ENCODE data around the gene INPPL1. TPM values are rescaled to one million over a fixed set of nuclear protein-coding genes. Genes with fewer than 3 reads are reported as not detected.

The INPPL1 gene
- total RNA-seq, 3 donors from 2014 or later = 122 to 205 (median 151) TPM

- H3K9me3 ChIP-seq = no peaks in the 10 kb centered on the region
- intact Hi-C loops (cut with DNase I, micrococcal nuclease) = no loop called here
- DNase-seq = no peak
- H3K4me1 ChIP-seq (ENCODE audit: low read depth) = no peaks in the 10 kb centered on the region
- no peaks in the 10 kb centered on the region for H3K36me3 ChIP-seq (ENCODE audit: low read depth)
- TF ChIP-seq, protein P1, sequence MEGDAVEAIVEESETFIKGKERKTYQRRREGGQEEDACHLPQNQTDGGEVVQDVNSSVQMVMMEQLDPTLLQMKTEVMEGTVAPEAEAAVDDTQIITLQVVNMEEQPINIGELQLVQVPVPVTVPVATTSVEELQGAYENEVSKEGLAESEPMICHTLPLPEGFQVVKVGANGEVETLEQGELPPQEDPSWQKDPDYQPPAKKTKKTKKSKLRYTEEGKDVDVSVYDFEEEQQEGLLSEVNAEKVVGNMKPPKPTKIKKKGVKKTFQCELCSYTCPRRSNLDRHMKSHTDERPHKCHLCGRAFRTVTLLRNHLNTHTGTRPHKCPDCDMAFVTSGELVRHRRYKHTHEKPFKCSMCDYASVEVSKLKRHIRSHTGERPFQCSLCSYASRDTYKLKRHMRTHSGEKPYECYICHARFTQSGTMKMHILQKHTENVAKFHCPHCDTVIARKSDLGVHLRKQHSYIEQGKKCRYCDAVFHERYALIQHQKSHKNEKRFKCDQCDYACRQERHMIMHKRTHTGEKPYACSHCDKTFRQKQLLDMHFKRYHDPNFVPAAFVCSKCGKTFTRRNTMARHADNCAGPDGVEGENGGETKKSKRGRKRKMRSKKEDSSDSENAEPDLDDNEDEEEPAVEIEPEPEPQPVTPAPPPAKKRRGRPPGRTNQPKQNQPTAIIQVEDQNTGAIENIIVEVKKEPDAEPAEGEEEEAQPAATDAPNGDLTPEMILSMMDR (IDR thresholded peaks at IDR 0.05) = no peak
- H3K4me3 ChIP-seq = no peak overlapping the region
- no peak for ATAC-seq
Observed at GRCh38 chr11:72271980-72272379, 47.4 kb downstream of the INPPL1 start.

GRCh38 chr11:72274435-72274834 lies 49.9 kb downstream of the INPPL1 start:
- intact Hi-C loops (cut with DNase I, micrococcal nuclease) = no loop called here
- DNase-seq (no peak), ATAC-seq (no peak)
- no peaks in the 10 kb centered on the region for H3K4me1 ChIP-seq (ENCODE audit: low read depth)
- H3K36me3 ChIP-seq (ENCODE audit: low read depth) = no peaks in the 10 kb centered on the region
- H3K9me3 ChIP-seq = no peaks in the 10 kb centered on the region
- TF ChIP-seq, protein P1 (IDR thresholded peaks at IDR 0.05) = no peak
- no peak overlapping the region for H3K4me3 ChIP-seq

DNA sequence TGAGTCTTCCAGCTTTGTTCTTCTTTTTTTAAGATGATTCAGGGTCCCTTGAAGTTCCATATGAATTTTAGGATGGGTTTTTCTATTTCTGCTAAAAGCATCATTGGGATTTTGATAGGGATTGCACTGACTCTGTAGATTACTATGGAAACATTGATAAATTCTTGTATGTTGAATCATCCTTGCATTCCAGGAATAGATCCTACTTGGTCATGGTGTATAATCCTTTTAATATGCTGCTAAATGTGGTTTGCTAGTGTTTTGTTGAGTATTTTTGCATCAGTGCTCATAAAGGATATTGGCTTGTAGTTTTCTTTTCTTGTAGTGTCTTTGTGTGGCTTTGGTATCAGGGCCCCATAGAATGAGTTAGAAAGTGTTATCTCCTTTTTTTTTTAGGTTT lies 54.3 kb downstream of the INPPL1 start:
- TF ChIP-seq, protein P1 (IDR thresholded peaks at IDR 0.05) = no peak
- ATAC-seq = no peak
- no peaks in the 10 kb centered on the region for H3K9me3 ChIP-seq

DNA sequence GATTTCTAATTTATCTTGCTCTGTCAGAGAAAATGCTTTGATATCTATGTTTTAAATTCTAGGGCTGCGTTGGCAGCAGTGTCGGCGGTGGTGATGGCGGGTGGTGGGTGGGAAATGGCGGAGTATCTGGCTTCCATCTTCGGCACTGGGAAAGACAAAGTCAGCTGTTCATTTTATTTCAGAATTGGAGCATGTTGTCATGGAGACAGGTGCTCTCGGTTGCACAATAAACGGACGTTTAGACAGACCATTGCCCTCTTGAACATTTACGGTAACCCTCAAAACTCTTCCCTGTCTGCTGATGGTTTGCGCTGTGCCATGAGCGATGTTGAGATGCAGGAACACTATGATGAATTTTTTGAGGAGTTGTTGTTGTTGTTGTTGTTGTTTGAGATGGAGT lies 55.5 kb downstream of the INPPL1 start:
- DNase-seq = no peak
- Histone ChIP-seq H3K4me1 (ENCODE audit: low read depth) (no peaks in the 10 kb centered on the region), H3K9me3 (no peaks in the 10 kb centered on the region), H3K36me3 (ENCODE audit: low read depth) (no peaks in the 10 kb centered on the region), H3K4me3 (no peak overlapping the region)
- no peak for ATAC-seq
- intact Hi-C loops (cut with DNase I, micrococcal nuclease) = no loop called here
- TF ChIP-seq, protein P1 (IDR thresholded peaks at IDR 0.05) = no peak

More for the DNA sequence above, 54.3 kb downstream of the INPPL1 start:
- H3K4me3 ChIP-seq = no peak overlapping the region
- no peak for DNase-seq
- intact Hi-C loops (cut with DNase I, micrococcal nuclease) = no loop called here
- no peaks in the 10 kb centered on the region for H3K4me1 ChIP-seq (ENCODE audit: low read depth)
- no peaks in the 10 kb centered on the region for H3K36me3 ChIP-seq (ENCODE audit: low read depth)

- H3K9me3 ChIP-seq = no peaks in the 10 kb centered on the region
- no peaks in the 10 kb centered on the region for H3K36me3 ChIP-seq (ENCODE audit: low read depth)
- no peak for ATAC-seq
- no peak for DNase-seq
- TF ChIP-seq, protein P1 (IDR thresholded peaks at IDR 0.05) = no peak
- intact Hi-C loops (cut with DNase I, micrococcal nuclease) = no loop called here
- no peak overlapping the region for H3K4me3 ChIP-seq
- no peaks in the 10 kb centered on the region for H3K4me1 ChIP-seq (ENCODE audit: low read depth)
Observed at GRCh38 chr11:72280726-72281315, 56.3 kb downstream of the INPPL1 start.

DNA sequence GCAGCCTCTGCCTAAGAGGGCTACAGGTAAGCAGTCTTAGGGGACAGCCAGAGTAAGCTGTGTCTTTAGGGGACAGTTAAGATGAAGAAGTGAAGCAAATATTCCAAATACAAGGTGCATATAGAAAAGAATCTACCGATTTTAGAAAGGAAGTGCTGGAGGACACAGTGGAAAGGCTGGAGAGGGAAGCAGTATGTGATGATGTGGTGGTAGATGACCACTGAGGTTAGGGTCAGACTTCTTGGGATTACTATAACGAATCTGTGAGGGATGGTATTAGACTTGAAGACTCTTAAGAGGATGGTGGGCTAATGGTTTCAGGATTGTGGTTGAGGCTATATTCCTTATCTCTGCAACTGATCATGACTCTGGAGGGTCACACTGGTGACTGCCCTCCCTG lies 59.4 kb downstream of the INPPL1 start:
- DNase-seq (no peak), ATAC-seq (no peak)
- H3K9me3 ChIP-seq = no peaks in the 10 kb centered on the region
- H3K4me3 ChIP-seq = no peak overlapping the region
- no peaks in the 10 kb centered on the region for H3K4me1 ChIP-seq (ENCODE audit: low read depth)
- H3K36me3 ChIP-seq (ENCODE audit: low read depth) = no peaks in the 10 kb centered on the region
- intact Hi-C loops (cut with DNase I, micrococcal nuclease) = no loop called here
- TF ChIP-seq, protein P1 (IDR thresholded peaks at IDR 0.05) = no peak

Measured in mucosa of descending colon (tissue), 3 donors.